ENCODE data around the gene USF2.

USF2 gene

DNA sequence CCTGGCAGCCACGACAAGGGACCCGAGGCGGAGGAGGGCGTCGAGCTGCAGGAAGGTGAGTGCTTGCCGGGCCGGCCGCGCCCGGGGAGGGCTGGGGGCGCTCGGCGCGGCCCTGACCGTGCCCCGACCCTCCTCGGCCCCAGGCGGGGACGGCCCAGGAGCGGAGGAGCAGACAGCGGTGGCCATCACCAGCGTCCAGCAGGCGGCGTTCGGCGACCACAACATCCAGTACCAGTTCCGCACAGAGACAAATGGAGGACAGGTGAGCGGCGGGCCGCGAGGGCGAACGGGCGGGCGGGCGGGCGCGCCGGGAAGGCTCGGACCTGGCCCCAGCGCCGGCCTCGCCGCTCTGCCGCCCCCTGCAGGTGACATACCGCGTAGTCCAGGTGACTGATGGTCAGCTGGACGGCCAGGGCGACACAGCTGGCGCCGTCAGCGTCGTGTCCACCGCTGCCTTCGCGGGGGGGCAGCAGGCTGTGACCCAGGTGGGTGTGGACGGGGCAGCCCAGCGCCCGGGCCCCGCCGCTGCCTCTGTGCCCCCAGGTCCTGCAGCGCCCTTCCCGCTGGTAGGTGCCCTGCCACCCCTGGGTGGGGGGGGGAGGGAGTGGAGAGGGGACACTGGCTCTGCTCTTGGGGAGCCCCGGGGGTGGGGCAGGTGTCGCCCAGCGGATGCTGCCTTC is 816 bp downstream of the USF2 start:
- H3K27ac ChIP-seq = peak overlapping the region; percentile 97
- peak; percentile 81; the same call in 1 of the 2 replicates for TF ChIP-seq ZFX (IDR thresholded peaks at IDR 0.05)
- TF ChIP-seq, protein P1, sequence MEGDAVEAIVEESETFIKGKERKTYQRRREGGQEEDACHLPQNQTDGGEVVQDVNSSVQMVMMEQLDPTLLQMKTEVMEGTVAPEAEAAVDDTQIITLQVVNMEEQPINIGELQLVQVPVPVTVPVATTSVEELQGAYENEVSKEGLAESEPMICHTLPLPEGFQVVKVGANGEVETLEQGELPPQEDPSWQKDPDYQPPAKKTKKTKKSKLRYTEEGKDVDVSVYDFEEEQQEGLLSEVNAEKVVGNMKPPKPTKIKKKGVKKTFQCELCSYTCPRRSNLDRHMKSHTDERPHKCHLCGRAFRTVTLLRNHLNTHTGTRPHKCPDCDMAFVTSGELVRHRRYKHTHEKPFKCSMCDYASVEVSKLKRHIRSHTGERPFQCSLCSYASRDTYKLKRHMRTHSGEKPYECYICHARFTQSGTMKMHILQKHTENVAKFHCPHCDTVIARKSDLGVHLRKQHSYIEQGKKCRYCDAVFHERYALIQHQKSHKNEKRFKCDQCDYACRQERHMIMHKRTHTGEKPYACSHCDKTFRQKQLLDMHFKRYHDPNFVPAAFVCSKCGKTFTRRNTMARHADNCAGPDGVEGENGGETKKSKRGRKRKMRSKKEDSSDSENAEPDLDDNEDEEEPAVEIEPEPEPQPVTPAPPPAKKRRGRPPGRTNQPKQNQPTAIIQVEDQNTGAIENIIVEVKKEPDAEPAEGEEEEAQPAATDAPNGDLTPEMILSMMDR (conservative IDR thresholded peaks at IDR 0.05) = peak; percentile 95

DNA sequence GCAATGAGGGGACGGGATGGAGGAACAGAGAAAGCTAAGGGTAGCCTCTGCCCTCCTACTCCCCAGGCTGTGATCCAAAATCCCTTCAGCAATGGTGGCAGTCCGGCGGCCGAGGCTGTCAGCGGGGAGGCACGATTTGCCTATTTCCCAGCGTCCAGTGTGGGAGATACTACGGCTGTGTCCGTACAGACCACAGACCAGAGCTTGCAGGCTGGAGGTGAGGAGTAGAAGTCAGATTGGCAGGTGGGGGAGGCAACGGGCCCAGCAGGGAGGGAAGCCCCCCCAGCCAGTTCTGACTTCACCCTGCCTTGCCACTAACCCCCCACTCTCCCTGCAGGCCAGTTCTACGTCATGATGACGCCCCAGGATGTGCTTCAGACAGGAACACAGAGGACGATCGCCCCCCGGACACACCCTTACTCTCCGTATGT is 1.6 kb downstream of the USF2 start:
- H3K27ac ChIP-seq = peak overlapping the region; percentile 97
- TF ChIP-seq, protein P1 (conservative IDR thresholded peaks at IDR 0.05) = no peak
- no peak for TF ChIP-seq ZFX (IDR thresholded peaks at IDR 0.05)

DNA sequence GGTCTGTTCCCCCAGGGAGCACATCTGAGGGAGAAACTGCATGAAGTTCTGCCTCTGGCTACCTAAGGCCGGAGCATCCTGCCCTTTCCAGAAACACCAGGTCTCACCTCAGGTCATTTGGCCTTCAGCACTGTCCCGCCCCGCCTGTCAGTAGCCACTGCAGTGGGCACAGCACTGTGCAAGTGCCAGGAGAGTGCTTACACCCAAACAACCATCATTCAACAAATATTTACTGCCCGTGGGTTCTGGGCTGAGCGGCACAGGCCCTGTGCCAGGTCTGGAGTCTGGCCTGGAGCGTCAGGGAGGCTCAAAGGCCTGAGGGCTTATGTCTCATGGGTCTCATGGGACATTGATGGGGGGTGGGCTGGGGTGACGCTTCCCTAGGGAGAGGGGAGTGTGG is 2.8 kb downstream of the USF2 start:
- H3K27ac ChIP-seq = no peak overlapping the region

DNA sequence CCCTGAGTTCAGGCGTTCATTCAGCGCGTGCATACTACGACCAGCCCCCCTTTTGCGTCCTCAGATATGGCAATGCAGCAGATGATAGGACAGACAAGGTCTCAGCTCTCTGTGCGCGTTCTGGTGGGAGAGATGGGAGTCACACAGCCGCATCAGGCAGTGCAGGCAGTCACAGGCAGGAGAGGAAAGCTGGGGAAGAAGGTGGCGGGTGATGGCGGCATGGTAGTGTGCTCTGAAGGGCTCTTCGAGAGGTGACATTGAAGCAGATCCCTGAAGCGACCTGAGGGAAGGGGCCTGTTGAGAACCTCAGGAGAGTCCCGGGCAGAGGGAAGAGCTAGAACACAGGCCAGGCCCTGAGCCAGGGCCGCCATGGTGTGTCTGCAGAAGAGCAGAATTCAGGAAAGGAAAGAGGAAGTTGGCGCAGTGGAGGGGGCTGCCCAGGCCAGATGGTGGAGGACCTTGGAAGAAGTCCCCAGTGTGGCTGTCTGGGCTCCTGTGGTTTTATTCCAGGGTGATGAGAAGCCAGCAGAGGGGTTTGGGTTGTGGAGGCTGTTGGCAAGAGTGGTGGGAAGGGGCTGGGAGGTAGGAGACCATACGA is 3.5 kb downstream of the USF2 start:
- no peak overlapping the region for H3K27ac ChIP-seq
- TF ChIP-seq, protein P1 (conservative IDR thresholded peaks at IDR 0.05) = no peak
- no peak for TF ChIP-seq ZFX (IDR thresholded peaks at IDR 0.05)

More for the DNA sequence above, 2.8 kb downstream of the USF2 start:
- TF ChIP-seq, protein P1 (conservative IDR thresholded peaks at IDR 0.05) = no peak
- no peak for TF ChIP-seq ZFX (IDR thresholded peaks at IDR 0.05)

DNA sequence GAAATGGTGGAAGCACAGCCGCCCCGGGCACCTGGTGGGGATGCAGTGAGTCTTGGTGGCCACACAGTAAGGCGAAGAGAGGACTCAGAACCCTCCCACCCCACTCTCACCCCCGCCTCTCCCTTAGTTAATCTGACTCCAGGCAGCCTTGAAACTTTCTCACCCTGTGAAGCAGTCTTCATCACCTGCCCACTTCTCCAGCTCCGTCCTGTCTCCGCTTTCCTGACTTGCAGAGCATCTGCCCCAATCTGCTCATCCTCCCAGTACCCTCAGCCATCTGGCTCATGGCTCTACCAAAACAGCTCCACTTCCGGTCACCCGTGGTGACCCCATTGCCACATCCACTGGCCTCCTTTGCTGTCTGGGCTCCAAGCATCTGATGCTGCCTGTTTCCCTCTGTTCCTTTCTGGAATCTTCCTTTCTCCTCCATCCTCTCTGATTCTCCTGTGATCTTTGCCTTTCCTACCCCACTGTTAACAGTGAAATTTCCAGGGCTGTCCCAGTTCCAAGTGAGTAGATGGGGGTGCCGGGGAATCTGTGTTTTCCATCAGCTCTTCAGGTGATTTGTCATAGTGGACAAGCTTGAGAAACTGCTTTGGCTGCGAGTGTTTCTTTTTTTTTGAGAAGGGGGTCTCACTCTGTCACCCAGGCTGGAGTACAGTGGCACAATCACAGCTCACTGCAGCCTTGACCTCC is 4.3 kb downstream of the USF2 start:
- H3K27ac ChIP-seq = no peak overlapping the region
- TF ChIP-seq, protein P1 (conservative IDR thresholded peaks at IDR 0.05) = no peak
- TF ChIP-seq ZFX (IDR thresholded peaks at IDR 0.05) = no peak

DNA sequence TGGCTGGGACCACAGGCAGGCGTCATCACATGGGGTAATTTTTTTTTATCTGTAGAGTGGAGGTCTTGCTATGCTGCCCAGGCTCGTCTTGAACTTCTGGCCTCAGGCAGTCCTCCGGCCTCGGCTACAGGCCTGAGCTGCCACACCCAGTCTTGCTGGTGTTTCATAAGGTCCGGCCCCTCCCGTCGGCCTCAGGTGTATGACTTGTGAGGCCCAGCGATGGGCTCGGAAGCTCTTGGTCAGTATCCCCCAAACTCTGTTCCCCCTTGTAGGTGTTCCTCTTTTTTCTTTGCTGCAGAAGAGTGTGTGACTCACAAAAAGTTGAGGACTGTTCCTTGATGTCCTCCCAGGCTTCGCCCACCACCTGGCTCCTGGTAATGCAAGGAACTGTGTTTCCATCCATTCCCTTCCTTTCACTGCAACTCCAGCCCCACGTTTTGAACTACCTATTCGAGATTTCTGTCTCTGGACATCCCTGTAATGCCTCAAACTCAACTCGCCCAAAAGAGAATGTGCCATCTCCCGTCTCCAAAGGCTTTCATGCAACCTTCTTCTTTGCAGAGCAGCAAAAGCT is 5.0 kb downstream of the USF2 start:
- TF ChIP-seq, protein P1 (conservative IDR thresholded peaks at IDR 0.05) = no peak
- TF ChIP-seq ZFX (IDR thresholded peaks at IDR 0.05) = no peak
- no peak overlapping the region for H3K27ac ChIP-seq

DNA sequence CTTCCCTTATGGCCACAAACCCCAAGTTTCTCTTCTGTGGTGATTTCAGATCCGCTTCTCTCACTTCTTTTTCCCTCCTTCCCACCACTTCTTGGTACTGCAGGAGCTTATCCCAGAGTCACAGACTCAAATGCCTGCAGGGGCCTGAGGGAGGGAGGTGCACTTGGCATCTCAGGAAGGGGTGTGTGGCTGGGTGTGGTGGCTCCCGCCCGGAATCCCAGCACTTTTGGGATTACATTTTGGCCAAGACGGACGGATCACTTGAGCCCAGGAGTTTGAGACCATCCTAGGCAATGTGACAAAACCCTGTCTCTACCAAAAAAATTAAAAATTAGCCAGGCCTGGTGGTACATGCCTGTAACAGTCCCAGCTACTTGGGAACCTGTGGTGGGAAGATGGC is 5.6 kb downstream of the USF2 start:
- H3K27ac ChIP-seq = no peak overlapping the region
- no peak for TF ChIP-seq ZFX (IDR thresholded peaks at IDR 0.05)
- TF ChIP-seq, protein P1 (conservative IDR thresholded peaks at IDR 0.05) = no peak
